LNCaP clone FGC (cell line): ENCODE results near the gene ANXA2R.
"Not testable (repeated sequence)": the region's sequence is repeated elsewhere in the genome, so short reads cannot be mapped to it uniquely, and the experiment has no call there.

Experiments used
- DNase-seq: peaks from one replicate; pipeline ENCODE4 v3.0.0-alpha.2; 2011; ENCODE audit warnings: low read depth
- H3K4me3 ChIP-seq: 2 replicates; pipeline ENCODE4 v1.5.1; 2011; ENCODE audit warnings: mild to moderate bottlenecking, low read depth, low read length, control low read depth
- TF ChIP-seq, protein P1 (sequence below): IDR thresholded peaks from 2 replicates; pipeline ENCODE4 v1.5.1; 2012; ENCODE audit warnings: mild to moderate bottlenecking; ENCODE audit not compliant: control insufficient read depth, insufficient read depth; ENCODE audit errors: extremely low read depth

The ANXA2R gene

DNA sequence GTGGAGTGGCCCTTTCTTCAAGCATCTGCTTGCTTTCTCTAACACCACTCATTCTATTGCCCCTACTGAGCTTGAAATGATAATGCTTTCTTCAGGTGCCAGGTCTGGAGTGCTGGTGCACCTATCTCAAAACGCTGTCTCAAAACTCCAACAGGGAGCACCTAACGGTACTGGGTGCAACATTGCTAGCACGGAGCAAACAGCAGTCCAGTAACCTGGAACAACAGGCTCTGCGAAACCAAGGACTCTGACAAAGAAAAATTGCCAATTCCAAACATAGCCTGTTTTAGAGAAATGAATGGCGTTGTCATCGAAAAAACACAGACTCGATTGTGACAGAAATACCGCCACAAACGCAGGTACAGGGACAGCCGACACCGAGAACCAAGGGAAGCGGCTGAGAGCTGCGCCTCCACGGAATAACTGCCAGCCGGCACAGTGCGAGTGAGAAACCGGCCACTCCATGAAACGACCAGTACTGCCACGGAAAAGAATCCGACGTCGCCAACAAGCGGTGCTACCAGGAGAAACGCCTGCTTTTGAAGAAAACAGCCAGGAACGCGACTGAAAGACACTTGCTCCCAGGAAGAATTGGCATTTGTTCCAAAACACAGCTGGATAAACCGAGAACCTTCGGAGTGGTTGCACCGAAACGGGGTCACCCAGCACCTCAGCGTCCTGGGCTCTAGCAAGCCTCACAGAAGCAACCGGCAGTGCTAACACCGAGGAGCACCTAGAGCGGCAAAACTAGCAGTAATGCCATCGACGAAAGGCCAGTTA, 3.1 kb downstream of the ANXA2R start:
- DNase-seq = no peak
- H3K4me3 ChIP-seq = no peak overlapping the region
- TF ChIP-seq, protein P1, sequence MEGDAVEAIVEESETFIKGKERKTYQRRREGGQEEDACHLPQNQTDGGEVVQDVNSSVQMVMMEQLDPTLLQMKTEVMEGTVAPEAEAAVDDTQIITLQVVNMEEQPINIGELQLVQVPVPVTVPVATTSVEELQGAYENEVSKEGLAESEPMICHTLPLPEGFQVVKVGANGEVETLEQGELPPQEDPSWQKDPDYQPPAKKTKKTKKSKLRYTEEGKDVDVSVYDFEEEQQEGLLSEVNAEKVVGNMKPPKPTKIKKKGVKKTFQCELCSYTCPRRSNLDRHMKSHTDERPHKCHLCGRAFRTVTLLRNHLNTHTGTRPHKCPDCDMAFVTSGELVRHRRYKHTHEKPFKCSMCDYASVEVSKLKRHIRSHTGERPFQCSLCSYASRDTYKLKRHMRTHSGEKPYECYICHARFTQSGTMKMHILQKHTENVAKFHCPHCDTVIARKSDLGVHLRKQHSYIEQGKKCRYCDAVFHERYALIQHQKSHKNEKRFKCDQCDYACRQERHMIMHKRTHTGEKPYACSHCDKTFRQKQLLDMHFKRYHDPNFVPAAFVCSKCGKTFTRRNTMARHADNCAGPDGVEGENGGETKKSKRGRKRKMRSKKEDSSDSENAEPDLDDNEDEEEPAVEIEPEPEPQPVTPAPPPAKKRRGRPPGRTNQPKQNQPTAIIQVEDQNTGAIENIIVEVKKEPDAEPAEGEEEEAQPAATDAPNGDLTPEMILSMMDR = no peak

DNA sequence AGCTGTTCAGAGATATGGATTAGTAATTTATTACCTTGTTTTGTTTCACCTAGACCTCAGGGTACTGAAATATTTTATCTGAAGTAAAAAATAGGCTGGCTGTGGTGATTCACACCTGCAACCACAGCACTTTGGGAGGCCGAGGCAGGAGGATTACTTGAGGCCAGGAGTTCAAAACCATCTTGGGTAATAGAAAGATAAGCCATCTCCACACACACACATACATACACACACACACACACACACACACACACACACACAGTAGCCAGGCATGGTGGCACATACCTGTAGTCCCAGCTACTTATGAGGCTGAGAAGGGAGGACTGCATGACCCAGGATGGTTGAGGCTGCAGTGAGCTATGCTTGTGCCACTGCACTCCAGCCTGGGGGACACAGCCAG, 3.7 kb downstream of the ANXA2R start:
- H3K4me3 ChIP-seq = no peak overlapping the region
- no peak for DNase-seq
- TF ChIP-seq, protein P1 = no peak

DNA sequence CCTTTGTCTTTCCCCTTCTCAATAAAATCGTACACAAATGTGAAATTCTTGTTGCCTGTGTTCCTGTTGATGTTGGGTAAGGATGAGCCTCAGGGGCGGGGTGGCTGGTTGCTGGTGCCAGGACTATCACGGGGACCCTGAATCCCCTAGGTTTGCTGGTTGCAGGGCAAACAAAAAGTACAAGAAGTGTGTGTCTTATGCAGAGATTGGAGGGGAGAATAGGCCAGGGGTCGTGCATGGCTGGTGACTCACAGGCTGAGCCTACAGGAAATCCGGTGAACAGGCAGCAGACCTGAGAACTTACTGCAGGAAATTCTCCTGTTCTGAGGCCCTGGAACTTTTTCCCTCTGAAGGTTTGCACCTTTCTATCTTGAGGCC, 5.5 kb downstream of the ANXA2R start:
- DNase-seq = no peak
- no peak overlapping the region for H3K4me3 ChIP-seq

GRCh38 chr5:43033841-43034590, 6.1 kb downstream of the ANXA2R start:
- H3K4me3 ChIP-seq = no peak overlapping the region
- DNase-seq = no peak
- TF ChIP-seq, protein P1 = no peak

More for the DNA sequence above, 5.5 kb downstream of the ANXA2R start:
- TF ChIP-seq, protein P1 = no peak

DNA sequence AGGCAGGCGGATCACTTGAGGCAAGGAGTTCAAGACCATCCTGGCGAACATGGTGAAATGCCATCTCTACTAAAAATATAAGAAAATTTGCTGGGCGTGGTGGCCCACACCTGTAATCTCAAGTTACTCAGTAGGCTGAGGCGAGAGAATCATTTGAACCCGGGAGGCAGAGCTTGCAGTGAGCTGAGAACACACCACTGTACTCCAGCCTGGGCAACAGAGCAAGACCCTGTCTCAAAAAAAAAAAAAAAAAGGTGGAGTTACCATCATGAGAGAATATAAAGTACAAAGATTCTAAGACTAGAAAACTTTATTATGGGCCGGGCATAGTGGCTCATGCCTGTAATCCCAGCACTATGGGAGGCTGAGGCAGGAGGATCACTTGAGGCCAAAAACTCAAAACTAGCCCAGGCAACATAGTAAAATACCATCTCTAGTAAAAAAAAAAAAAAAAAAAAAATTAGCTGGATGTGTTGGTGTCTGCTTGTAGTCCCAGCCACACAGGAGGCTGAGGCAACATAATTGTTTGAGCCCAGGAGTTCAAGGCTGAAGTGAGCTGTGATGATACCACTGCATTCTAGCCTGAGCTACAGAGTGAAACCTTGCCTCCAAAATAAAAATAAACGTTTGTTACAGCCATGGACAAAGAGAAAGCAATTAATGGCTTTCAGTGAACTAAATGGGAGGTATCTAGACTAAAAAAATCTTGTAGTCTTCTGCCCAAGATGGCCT, 12.9 kb downstream of the ANXA2R start:
- TF ChIP-seq, protein P1 = no peak
- H3K4me3 ChIP-seq = no peak overlapping the region
- DNase-seq = no peak

- H3K4me3 ChIP-seq = not testable (repeated sequence)
Observed at GRCh38 chr5:43025184-43025950, 14.8 kb downstream of the ANXA2R start.

More at GRCh38 chr5:43025184-43025950, 14.8 kb downstream of the ANXA2R start:
- DNase-seq = not testable (repeated sequence)
